Measurements from ENCODE around the gene CYP2E1. TPM values are rescaled to one million over a fixed set of nuclear protein-coding genes. Genes with fewer than 3 reads are reported as not detected.
A peak's percentile ranks its signal among the peaks of the same experiment; 100 is the strongest.

The CYP2E1 gene
- total RNA-seq, 1 donor from 2014 or later: 2.1 TPM

- H3K36me3 ChIP-seq: no peaks in the 10 kb centered on the region
- intact Hi-C loops (cut with DNase I): no loop called here
- no peak overlapping the region for H3K27ac ChIP-seq
- peak overlapping the region; percentile 26 for H3K4me3 ChIP-seq
- H3K9me3 ChIP-seq: no peaks in the 10 kb centered on the region
- peaks cover 18% of the 10 kb centered on the region for H3K4me1 ChIP-seq
- H3K27me3 ChIP-seq: peaks cover 58% of the 10 kb centered on the region
- DNase-seq (no peak), ATAC-seq (no peak)
- no peak for TF ChIP-seq CTCF (IDR thresholded peaks at IDR 0.05)
These were observed 2.4 kb downstream of the CYP2E1 start for GRCh38 chr10:133529576-133529946.

DNA sequence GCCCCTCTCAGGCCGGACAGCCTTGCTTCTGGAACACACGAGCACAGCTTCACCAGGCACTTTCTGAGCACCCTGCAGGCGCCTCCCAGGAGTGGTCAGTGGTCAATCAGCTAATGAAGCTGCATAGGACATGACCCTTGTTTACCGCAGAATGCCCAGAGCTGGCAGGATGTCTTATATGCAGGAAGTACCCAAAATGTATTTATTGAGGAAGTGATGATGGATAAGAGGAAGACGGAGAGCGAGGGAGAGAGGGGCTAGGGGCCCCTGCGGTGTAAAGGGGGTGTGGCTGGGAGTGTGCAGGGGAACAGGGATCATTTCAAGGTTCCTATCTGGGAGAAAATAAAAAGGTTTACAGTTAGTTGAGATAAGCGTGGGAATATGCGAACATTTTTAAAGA lies 3.3 kb downstream of the CYP2E1 start:
- peaks cover 18% of the 10 kb centered on the region for H3K4me1 ChIP-seq

DNA sequence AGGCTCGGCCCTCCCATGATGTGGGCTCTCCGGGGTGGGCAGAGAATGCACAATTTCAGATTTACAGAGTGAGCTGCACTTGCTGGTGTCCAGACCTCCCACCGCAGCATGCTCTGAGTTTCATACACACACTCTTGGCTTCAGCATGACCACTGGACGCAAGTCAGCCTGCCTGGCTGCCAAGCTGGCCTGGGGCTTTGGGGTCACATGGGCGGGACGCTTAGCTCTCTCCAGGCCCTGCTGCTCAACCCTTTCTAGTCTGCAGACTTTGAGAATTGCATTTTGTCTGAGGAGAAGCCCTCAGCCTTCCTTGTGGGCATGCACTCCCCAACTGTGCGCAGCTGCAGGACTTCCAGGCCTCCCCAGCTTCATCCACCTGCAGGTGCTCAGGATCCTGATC lies 5.7 kb downstream of the CYP2E1 start:
- intact Hi-C loops (cut with DNase I): no loop called here
- Histone ChIP-seq H3K27me3 (peaks cover 36% of the 10 kb centered on the region), H3K4me3 (no peak overlapping the region), H3K9me3 (no peaks in the 10 kb centered on the region), H3K27ac (no peak overlapping the region), H3K4me1 (peaks cover 18% of the 10 kb centered on the region), H3K36me3 (no peaks in the 10 kb centered on the region)
- no peak for TF ChIP-seq CTCF (IDR thresholded peaks at IDR 0.05)
- DNase-seq: no peak
- no peak for ATAC-seq

More for the DNA sequence above, 3.3 kb downstream of the CYP2E1 start:
- no peaks in the 10 kb centered on the region for H3K9me3 ChIP-seq
- H3K36me3 ChIP-seq: no peaks in the 10 kb centered on the region
- intact Hi-C loops (cut with DNase I): no loop called here
- H3K27me3 ChIP-seq: peaks cover 58% of the 10 kb centered on the region
- no peak overlapping the region for H3K4me3 ChIP-seq
- ATAC-seq (no peak), DNase-seq (no peak)
- TF ChIP-seq CTCF (IDR thresholded peaks at IDR 0.05): no peak
- H3K27ac ChIP-seq: no peak overlapping the region

DNA sequence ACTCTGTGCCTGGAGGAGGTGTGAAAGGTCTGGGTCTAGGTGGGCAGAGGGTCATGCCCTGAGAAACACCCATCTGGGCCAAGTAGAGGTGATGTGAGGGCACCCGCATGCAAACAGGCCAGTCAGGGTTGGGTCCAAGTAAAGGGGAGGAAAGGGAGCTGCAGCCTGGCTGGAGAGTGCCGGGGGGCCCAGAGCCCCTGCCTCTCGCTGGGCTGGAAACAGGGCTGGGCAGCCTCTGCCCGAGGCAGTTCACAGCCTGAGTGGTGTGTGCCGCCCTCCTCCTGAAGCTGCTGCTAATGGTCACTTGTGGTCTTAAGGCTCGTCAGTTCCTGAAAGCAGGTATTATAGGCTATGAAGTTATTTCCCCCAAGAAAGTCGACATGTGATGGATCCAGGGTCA lies 7.3 kb downstream of the CYP2E1 start:
- Histone ChIP-seq H3K27me3 (peaks cover 21% of the 10 kb centered on the region), H3K4me3 (no peak overlapping the region), H3K27ac (no peak overlapping the region), H3K4me1 (peaks cover 5% of the 10 kb centered on the region), H3K36me3 (no peaks in the 10 kb centered on the region), H3K9me3 (no peaks in the 10 kb centered on the region)
- intact Hi-C loops (cut with DNase I): no loop called here
- TF ChIP-seq CTCF (IDR thresholded peaks at IDR 0.05): no peak
- DNase-seq (no peak), ATAC-seq (no peak)

DNA sequence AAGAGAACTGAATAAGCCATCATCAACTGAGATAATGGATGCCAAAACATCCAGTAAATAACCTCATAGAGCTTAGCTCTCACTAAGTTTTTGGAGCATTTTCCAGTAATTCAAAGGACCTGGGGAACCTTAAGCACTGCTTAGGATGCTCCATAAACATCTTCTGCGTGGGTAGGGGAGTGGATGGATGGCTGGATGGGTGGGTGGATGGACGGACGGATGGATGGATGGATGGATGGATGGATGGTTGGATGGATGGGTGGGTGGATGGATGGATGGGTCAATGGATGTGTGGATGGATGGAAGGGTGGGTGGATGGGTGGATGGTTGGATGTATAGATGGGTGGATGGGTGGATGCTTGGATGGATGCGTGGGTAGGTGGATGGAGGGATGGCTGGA lies 9.0 kb downstream of the CYP2E1 start:
- no peak for TF ChIP-seq CTCF (IDR thresholded peaks at IDR 0.05)
- intact Hi-C loops (cut with DNase I): no loop called here
- Histone ChIP-seq H3K27me3 (peaks cover 4% of the 10 kb centered on the region), H3K27ac (no peak overlapping the region), H3K36me3 (no peaks in the 10 kb centered on the region), H3K4me3 (no peak overlapping the region), H3K9me3 (no peaks in the 10 kb centered on the region), H3K4me1 (no peaks in the 10 kb centered on the region)
- DNase-seq: no peak
- no peak for ATAC-seq
